GM19468 (cell line): ENCODE results near the gene HIGD1C.
A peak's percentile ranks its signal among the peaks of the same experiment; 100 is the strongest.
"Not testable (repeated sequence)": the region's sequence is repeated elsewhere in the genome, so short reads cannot be mapped to it uniquely, and the experiment has no call there.

Experiments
- ATAC-seq: cut with Tn5 transposase; IDR thresholded peaks from one replicate; pipeline ENCODE4 v1.9.1; 2021; ENCODE audit warnings: mild to moderate bottlenecking, moderate library complexity, moderate number of reproducible peaks; ENCODE audit not compliant: unreplicated experiment; ENCODE audit errors: extremely low read depth

HIGD1C gene

GRCh38 chr12:50932787-50933280, 19.5 kb upstream of the HIGD1C start:
- ATAC-seq = no peak

GRCh38 chr12:50933459-50934124, 18.8 kb upstream of the HIGD1C start:
- no peak for ATAC-seq

GRCh38 chr12:50934371-50934851, 17.9 kb upstream of the HIGD1C start:
- ATAC-seq = no peak

GRCh38 chr12:50934981-50935807, 17.1 kb upstream of the HIGD1C start:
- ATAC-seq = no peak

GRCh38 chr12:50936821-50937530, 15.4 kb upstream of the HIGD1C start:
- no peak for ATAC-seq

GRCh38 chr12:50937653-50938052, 14.7 kb upstream of the HIGD1C start:
- ATAC-seq = no peak

GRCh38 chr12:50947933-50948626, 4.3 kb upstream of the HIGD1C start:
- ATAC-seq = no peak

- ATAC-seq = no peak
Observed at GRCh38 chr12:50948798-50949197, 3.5 kb upstream of the HIGD1C start.

- ATAC-seq = no peak
Observed at GRCh38 chr12:50949801-50950302, 2.5 kb upstream of the HIGD1C start.

- no peak for ATAC-seq
Observed at GRCh38 chr12:50951112-50951511, 1.2 kb upstream of the HIGD1C start.

GRCh38 chr12:50953047-50953446, 703 bp downstream of the HIGD1C start:
- ATAC-seq = no peak

GRCh38 chr12:50954789-50955188, 2.4 kb downstream of the HIGD1C start:
- ATAC-seq = not testable (repeated sequence)

GRCh38 chr12:50955288-50955687, 2.9 kb downstream of the HIGD1C start:
- no peak for ATAC-seq

GRCh38 chr12:50955697-50956096, 3.4 kb downstream of the HIGD1C start:
- ATAC-seq = no peak

- no peak for ATAC-seq
Observed at GRCh38 chr12:50960130-50960529, 7.8 kb downstream of the HIGD1C start.

GRCh38 chr12:50961708-50962107, 9.4 kb downstream of the HIGD1C start:
- ATAC-seq = no peak

GRCh38 chr12:50964432-50964831, 12.1 kb downstream of the HIGD1C start:
- ATAC-seq = no peak

GRCh38 chr12:50971946-50972345, 19.6 kb downstream of the HIGD1C start:
- no peak for ATAC-seq

GRCh38 chr12:50979369-50980052, 27.2 kb downstream of the HIGD1C start:
- peak; percentile 63 for ATAC-seq
